NCI-H460 (cell line): Measurements from ENCODE around the gene DUSP9. TPM values are rescaled to one million over a fixed set of nuclear protein-coding genes. Genes with fewer than 3 reads are reported as not detected.
"Not testable (repeated sequence)": the region's sequence is repeated elsewhere in the genome, so short reads cannot be mapped to it uniquely, and the experiment has no call there.

Experiments used
- DNase-seq: peaks from one replicate; pipeline ENCODE4 v3.0.0-alpha.2; 2016; ENCODE audit warnings: low read depth; ENCODE audit errors: extremely low read depth
- total RNA-seq: library from RNA; depleted of rRNA; stranded (reverse); fragments of >200 nt; shearing (Covaris generic); gene quantifications from 2 replicates; pipeline ENCODE4 v1.2.3, GENCODE V29; 2014

The DUSP9 gene
- total RNA-seq, 1 experiment from 2014 or later, result 2.2 TPM

DNA sequence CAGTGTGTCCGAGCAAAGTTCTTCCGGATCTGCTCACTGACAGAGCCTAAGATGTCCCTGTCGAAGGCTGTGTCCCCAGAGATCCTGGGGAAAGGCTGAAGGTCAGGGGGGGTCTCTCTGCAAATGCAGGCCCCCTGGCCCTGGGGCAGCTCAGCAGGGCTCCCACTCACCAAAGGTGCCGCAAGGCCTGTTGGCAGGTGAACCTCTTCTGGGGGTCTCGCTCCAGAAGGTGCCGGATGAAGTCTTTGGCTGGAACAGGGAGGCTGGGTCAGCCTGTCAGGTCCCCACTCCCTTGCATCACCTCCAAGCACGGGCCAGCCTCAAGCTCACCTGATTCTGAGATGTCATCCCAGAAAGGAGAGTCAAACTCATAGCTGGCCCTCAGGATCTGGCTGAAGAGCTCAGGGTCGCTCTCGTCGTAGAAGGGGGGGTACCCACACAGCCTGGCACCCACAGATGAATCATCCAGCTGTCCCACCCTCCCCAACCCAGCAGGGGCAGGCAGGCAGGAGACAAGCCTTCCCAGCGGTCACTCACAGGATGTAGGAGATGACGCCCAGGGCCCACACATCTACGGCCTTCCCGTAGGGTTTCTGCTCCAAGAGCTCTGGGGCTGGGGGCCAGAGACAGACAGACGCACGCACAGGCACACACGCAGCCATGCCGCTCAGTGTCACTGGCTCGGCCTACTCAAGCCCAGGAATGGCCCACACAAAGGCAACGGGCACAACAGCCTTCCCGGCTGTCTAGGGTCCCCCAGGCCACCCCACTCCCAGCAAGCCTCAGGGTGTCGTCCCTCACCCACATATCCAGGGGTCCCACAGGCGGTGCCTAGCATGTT is 24.0 kb downstream of the DUSP9 start:
- DNase-seq, result no peak

DNA sequence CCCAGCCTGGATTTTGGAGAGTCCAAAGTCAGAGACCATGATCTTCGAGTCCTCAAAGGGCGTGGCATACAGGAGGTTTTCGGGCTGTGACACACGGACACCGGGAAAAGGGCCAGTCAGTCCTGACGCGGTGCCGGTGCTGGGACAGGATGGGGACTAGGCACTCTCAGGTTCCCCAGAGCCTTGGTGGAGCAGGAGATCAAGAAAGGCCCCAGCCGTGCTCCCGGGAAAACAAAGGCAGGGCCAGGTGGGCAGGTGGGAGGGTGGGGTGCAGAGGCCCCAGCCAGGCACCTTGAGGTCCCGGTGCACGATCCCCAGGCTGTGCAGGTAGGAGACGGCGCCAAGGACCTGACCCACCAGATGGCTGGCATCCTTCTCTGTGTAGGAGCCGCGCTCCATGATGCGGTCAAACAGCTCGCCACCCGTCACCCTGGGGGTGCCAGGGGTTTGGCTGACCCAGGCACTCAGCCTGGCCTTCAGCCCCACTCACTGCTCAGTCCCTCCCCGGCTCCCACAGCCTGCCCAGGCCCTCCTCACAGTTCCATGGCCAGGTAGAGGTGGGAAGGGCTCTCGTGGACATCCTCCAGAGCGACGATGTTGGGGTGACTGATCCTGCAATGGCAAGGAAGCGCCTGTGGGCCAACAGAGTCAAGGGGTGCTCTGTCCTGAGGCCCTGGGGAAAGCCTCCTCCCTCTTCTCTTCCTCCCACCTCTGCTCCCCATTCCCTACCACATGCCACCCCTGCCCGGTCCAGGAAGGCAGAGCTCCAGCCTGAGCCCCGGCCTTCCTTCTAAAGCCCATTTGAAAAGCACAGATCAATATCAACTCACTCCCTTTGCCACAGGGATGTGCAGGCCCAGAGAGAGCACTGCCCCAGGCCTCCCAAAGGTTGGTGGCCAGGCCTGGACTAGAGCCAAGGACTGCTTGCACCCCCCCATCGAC is 24.9 kb downstream of the DUSP9 start:
- no peak for DNase-seq

DNA sequence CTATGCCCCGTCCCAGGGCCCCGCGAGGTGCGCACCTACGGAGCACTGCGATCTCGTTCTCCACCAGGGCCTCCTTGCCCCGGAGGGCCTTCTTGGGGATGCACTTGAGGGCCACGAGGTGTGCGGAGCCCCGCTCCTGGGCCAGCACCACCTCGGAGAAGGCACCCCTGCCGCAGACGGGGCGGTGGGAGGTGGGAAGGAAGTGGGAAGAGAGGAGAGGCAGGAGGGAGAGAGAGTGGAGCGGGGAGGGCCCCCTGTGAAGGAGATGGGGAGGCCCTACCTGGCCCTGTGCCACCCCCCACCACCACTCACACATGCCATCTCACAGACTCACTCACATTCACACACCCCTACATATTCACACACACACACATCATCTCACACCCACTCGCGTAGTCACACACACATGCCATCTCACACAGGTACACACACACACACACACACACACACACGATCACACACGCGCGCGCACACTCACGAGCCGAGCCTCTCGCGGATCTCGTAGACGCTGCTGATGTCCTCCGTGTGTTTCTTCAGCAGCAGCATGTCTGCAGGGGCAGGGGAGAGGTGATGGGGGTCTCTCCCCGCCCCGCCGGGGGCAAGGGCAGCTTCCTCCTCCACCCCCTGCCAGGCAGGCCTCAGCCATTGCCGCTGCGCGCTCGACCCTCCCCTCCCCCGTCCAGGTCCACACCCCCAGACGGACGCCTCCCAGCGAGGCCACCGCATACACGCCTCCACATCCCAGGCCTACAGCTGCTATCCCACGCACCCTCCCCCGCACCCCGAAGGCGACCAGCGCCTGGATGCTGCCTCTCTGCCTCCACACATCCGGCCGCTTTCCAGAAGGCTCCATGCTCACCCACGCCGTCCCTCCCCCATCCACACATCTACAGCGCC is 25.8 kb downstream of the DUSP9 start:
- DNase-seq, result no peak

DNA sequence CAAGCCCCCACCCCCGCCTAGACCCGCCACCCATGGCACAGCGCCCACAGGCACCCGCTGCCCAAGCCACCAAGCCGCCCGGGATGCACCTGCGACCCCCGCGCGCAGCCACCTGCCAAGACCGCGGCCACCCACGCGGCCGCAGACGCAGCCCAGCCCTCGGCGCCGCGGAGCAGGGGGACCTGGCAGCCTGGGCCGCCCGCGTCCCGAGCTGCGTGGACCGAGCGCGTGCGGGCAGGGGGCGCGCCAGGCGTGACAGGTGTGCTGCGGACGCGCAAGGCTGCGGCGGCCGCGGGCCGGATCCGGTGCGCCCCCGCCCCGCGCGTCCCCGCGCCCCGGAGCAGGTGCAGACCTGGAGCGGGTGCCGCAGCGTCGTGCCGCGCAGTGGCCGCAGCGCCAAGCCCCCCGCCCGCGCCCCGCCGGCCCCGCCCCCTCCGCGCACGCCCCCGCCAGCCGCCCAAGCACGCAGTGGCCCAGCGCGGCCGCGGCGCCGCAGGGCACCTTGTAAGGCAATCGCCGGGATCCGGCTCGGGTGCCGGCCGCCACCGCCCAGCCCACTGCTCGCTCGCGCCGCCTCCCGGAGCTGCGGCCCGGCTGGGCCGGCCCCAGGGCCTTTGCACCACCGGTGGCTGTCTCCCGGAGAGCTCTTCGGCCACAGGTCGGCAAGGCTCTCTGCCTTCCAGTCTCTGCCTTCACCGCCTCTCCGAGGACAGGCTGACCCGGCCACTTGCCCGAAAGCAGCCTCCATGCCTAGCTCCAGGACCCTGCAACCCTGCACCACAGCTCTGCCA is 26.6 kb downstream of the DUSP9 start, which contains the start of gene PNCK:
PNCK (minus strand) TSS at position 386 of the 791 bp plus-strand sequence. CDS start 737 bp downstream, outside the sequence.
- no peak for DNase-seq

DNA sequence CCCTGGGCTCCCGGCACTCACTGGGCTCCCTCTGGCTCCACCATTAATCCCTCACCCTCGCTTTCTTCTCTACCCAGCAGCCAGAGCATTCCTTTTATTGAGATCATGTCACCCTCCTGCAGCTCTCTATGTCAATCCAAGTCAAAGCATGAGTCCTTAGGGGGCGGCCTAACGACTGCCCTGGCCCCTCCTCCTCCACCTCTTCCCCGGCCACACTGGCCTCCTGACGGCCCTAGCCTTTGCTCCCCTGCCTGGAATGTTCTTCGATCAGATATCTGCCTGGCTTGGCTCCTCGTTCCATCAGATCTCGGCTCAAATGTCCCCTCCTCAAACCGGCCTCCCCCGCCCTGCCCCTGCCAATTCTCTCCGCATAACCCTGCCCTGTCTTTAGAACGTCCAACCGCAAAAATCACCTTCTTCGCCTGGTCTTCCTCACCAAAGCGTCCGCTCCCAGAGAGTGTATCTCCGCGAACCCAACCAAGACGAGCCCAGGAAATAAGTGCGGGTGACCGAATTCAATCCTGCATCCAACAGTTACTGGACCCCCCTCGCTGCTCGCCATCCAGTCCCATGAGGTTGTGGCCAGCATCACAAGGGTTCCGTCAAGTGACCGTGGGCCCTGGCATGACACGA is 27.3 kb downstream of the DUSP9 start:
- no peak for DNase-seq

DNA sequence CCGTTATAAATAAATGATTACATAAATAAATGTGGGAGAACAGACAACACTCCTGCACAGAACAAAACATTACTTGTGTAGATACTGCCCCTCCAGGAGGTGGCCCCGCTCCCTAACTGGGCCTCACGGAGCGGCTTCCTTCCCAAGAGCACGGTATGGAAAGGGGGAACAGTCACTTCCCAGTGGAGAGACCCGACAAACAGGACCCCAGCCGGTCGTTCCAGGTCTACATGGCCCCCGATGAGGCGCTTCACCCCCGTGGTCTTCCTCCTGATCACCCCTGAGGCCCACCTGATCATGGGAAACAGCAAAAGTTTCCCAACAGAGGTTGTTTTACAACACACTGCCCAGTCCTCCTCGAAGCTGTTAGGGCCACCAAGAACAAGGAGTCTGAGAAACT is 34.2 kb downstream of the DUSP9 start:
- no peak for DNase-seq

DNA sequence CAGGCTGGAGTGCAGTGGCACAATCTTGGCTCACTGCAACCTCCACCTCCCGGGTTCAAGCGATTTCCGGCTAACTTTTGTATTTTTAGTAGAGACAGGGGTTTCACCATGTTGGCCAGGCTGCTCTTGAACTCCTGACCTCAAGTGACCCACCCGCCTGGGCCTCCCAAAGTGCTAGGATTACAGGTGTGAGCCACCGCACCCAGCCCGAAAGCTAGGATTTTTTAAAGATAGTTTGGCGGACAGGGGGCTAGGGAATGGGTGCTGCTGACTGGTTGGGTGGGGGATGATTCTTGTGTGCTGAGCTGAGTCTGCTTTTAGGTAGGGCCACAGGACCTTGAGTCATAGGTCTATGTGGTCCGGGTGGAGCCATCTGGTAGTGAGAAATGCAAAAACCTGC is 36.5 kb downstream of the DUSP9 start:
- not testable (repeated sequence) for DNase-seq

DNA sequence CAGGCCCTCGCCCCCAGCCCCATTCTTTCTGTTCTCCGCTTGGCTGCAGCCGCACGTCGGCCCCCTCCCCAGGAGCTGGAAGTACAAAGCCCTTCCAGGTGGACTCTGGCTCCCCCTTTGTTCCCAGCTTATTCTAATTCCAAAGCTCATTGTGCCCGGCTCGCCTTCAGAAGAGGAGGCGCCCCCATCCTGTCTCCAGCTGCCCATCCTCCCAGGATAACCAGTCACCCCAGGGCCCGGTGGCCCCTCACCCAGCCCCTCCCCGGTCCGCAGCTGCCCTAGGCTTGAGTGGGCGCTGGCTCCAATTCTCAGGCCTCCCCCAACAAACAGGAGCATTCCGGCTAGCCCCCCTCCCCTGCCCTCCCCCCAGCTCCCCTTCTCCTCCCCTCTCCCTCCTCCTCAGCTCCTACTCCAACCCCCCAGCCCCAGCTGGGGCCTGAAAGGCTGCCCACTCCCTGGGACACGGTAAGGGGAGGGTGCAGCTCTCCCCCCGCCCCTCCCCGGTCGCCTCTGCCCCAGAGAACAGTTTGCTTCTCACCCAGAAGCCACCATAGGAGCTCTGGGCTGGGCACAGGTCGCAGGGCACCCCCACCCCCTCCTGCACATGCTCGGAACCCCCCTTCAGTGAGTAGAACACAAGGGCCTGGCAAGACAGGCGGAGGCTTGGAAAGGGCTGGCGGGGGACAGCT is 37.6 kb downstream of the DUSP9 start:
- DNase-seq, result no peak

DNA sequence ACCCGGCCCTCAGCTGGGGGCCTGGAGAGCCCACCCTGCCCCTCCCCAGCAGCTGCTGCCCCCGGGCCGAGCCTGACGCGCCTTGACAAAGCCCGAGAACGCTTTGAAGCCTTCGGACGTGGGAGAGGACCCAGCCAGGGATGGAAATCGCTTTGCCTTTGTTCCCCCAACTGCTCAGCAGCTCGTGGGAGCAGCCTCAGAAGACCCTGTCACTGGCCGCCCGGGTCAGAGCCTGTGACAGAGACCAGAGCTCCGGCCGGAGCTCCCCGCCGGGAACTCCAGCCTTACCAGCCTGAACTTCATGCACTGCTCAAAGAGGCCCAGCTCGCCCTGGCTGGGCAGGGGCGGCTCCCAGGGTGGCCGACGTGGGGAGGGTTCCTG is 38.1 kb downstream of the DUSP9 start:
- no peak for DNase-seq

DNA sequence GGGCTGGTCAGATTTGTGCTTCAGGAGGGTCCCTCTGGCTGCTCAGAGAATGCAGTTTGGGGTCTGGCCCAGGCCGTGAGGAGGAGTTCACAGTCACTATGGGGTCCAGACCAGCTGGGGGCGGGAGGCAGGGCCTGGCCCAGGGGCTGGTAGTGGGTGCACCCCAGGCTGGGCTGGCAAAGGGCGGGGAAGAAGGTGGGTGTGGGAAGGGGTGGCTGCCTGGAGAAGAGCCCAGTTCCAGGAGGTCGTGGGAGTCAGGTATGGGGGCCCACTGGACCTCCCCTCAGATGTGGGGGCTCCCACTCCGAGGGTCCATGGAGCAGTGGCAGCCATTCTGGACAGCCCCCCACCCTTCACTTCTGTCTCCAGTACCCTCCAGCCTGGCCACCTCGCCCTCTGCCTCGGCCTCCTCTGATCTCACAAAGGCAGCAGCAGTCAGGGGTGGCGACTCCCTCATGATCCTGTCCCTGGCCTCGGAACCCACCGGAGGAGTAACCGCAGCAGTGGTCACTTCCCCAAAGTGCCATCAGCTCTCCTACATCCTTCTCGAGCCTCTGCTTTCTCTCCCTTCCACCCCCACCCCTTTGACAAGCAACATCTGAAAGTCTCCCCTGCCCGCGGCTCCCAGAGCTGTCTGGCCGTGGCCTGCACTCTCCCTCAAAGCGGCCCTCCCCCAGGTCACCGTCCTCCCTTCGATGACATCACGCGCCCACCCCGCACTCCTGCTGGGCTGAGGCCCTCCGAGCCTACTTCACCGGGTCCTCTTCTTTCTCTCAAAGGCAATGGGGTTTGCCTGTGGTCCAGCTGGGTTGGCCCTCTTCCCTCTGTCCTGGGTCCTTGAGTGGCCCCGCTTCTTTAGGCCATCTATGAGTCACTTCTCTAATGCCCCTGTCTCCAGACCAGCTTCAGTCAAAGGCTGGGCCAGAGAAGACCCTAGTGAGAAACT is 39.0 kb downstream of the DUSP9 start:
- no peak for DNase-seq

DNA sequence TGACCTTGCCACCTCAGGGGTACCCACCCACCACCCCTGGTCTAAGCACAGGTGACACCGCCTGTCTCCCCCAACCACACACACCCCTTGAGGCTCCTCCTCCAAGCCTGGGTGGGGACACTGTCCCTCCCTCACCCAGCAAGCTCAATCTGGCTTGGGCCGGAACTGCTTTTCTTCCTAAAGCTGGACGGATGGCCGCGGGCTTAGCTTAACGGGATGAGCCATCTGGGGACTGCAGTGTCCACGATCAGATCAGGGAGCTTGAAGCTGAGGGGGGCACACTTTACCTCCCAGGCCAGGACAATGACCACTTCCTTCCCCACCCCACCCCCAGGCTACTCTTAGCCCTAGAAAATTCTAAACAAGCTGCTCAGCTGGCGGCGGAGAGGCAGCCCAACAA is 39.7 kb downstream of the DUSP9 start:
- DNase-seq, result no peak

DNA sequence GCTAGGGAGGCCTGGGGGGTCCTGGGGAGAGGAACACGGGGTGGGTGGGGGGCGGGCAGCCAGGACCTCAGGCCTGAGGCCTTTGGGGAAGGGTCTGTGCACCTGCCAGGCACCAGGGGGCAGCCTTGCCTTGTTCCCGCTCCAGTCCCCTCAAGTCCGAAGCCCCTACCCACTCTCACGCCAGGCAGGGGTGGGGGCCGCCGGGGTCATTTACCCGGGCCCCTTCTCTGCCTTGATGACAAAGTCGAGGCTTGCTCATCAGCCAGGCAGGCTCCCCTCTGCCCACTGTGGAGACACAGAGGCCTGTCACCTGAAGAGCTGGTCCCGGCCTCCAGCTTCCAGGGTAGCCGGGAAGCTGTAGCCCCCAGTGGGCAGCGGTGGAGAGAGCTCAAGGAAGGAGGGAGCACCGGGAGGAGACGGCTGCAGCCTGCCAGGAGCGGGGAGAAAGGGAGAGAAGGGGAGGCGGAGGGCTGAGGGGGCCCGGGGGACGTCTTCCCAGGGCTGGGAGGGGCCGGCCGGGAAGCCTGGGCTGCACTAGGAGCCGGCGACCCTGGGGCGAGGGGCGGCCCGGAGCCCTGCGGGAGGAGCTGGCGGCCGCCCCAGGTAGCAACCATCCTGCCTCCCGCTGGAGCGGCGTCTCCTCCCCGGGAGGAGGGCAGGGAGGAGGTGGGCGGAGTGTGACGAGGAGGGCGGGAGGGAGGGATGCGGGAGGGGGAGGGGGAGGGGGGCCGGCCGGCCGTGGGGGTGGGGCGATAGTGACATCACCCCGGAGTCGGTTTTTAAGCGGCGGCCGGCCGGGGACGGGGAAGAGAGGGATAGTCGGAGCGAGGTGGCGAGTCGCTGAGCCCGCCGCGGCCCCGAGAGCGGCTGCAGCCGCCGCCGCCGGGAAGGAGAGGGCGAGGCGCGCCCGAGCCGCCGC is 40.4 kb downstream of the DUSP9 start, which contains the start of gene SLC6A8:
SLC6A8 (plus strand) TSS at position 806 of the 919 bp plus-strand sequence. CDS start 649 bp downstream, outside the sequence.
- DNase-seq, result peak; percentile 68

DNA sequence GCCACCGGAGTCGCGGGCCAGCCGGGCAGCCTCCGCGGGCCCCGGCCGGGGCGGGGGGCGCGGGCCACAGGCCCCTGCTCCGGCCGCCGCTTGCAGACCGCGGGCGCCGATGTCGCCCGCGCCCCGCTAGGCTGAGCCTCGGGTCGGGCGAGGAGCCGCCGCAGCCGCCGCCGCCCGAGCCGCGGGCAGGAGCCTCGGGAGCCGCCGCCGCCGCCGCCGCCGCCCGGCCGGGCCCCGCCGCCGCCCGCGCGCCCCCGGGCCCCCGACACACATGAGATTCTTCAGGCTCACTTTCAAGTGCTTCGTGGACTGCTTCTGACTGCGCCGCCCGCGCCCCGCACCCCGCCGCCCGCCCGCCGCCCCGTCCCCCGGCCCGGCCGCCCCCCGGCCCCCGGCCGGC is 41.1 kb downstream of the DUSP9 start:
- no peak for DNase-seq

DNA sequence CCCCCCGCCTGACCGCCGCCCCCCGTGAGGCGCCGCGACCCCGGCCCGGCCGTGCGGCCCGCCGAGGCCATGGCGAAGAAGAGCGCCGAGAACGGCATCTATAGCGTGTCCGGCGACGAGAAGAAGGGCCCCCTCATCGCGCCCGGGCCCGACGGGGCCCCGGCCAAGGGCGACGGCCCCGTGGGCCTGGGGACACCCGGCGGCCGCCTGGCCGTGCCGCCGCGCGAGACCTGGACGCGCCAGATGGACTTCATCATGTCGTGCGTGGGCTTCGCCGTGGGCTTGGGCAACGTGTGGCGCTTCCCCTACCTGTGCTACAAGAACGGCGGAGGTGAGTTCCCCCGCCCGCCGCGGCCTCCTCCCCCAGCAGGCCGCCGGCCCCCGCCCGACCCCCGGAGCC is 41.5 kb downstream of the DUSP9 start:
- DNase-seq, result no peak

DNA sequence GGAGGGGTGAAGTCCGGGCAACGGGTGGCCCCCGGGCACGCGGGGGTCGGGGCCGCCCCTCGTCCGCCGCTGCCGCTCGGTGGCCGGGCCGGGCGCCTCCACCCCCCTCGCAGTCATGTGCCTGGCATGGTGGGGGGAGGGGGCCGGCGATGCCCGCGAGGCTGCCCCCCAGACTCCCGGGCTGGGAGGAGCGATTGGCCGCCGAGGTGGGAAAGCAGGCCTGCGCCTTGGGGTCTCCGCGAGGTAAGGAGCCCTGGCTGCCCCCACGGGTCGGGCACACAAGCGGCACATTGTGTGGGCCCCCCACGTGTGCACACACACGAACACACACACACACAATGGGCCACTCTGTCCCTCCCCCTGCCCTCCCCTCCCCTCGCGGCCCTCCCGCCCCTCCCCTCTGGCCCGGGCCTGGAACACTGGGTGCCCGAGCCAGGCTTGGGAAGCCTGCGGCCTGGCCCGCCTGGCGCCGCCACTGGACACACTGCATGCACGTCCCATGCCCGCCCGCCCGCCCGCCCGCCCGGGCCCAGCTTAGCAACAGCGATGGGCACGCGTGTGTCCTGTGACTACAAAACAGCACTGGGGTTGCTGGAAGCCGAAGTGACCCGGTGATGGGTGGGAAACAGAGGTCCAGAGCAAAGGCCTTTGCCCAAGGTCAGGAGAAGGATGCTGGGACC is 42.0 kb downstream of the DUSP9 start:
- peak; percentile 22 for DNase-seq
